Cardiac septum (tissue), 1 donor: ENCODE data around the gene LAMTOR5. TPM values are rescaled to one million over a fixed set of nuclear protein-coding genes. Genes with fewer than 3 reads are reported as not detected.
"Not testable (repeated sequence)": the region's sequence is repeated elsewhere in the genome, so short reads cannot be mapped to it uniquely, and the experiment has no call there.

Experiments used
- DNase-seq: peaks from one replicate; pipeline ENCODE4 v3.0.0-alpha.2; 2020; ENCODE audit warnings: low spot score
- intact Hi-C: fragments of 100-400 bp; cut with DNase I; formaldehyde crosslinking; loops from one replicate; pipeline ENCODE4 v1.14.0; 2022
- total RNA-seq: library from RNA; stranded (reverse); fragmentation: NEBNext Ultra II Directional; extraction: Animal tissue kit (Norgen Biotek cat#: 25700); gene quantifications from one replicate; pipeline ENCODE4 v1.2.1, GENCODE V29; 2021
- donor health status: DM: no; HTN: no; CAD: no.

The LAMTOR5 gene
- total RNA-seq, 1 donor from 2014 or later, result 195 TPM

DNA sequence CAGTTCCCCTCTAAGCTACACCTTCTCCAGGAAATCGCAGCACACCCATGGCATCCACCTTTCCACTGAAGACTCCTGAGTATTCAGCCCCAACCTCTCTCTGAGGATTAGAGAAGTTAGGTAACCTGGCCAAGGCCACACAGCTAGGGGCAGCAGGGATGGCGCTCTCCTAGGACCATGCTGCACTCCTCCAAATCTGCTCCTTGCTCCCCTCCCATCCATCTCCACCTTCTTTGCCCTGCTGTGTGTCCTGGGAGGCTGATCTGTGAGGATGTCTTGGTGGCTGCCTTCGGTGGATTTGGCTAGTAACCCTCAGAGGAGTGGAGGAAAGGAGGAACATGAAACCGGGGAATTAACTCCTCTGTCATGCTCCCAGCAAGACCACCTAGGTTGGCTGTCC, 23.4 kb upstream of the LAMTOR5 start:
- intact Hi-C loops, result no loop called here
- DNase-seq, result no peak

DNA sequence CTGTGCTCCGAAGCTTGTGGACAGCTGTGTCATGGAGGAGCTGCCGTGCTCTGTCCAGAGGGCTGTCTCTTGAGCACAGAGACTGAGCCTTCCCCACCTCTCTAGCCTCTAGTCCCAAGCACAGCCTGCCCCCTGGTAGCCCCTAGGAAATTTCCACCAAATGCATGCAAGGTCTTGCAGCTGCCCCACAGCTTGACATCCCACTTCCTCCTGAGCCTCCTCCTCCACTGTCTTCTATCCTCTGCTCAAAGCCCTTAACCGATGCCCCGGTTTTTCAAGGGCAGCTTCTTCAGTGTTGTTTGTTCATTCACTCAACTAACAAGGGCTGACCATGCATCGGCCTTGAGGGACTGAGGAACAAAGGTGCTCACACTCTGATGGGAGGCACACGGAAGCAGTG, 22.9 kb upstream of the LAMTOR5 start:
- intact Hi-C loops, result no loop called here
- no peak for DNase-seq

- no peak for DNase-seq
- intact Hi-C loops, result no loop called here
Observed at GRCh38 chr1:110428946-110429345, 21.5 kb upstream of the LAMTOR5 start.

DNA sequence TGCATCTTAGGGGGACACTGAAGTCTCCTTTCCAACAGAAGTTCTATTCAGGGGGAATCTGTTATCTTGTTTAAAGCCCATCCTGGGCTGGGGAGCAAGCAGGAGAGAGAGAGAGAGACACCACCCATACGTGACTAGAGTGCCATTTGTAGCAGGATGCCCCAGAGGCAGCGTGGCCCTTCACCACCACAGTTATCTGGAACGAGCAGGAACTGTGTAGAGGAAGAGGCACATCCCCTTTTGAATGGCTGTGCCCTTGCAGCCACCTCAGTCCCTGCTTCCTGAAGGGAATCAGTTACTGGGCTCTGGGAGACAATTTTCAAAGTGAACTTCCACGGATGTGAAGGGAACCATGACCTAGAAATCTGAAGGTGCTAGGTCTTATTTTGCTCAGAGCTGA, 19.4 kb upstream of the LAMTOR5 start:
- no peak for DNase-seq
- intact Hi-C loops, result no loop called here

GRCh38 chr1:110425612-110426152, 18.2 kb upstream of the LAMTOR5 start:
- no peak for DNase-seq
- intact Hi-C loops, result no loop called here

DNA sequence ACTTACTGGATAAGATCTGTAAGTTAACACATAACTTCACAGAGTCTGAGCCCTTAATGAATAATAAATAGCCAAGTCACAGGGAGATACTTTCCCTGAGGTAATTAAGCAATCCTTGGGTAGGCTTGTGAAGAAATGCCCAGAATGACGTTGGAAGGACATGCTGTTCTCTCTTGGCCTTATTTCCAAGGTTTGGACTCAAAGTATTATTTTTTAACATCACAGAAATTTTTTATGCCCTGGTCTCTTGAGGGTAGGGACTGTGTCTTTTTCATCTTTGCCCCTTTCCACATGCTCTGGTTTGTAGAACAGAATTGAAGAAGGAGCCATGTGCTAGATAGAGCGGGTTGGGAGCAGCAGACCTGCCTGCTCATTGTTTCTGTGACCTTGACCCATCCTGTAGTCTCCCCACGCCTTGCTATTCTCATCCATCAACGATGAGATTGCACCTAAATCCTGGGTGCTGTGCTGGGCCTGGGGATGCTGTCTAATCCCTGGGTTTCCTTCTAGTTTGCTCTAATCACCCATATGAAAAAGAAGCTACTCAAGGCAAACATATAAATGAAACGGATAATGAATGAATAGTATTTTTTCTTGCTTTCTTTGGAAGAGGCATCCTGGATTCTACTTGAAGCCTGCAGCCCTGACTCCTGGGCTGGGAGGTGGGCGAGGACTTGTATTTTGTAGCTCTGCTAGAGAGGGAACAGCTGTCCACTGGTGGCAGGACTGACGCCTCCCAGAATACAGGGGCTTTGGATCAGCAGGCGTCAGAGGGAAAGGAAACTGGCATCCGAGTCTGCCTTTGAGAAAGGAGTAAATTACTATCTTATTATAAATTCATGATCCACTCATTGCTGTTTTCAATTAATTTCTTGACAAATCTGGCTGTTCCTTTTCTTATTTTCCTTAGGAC, 17.5 kb upstream of the LAMTOR5 start:
- DNase-seq, result no peak
- intact Hi-C loops, result no loop called here

DNA sequence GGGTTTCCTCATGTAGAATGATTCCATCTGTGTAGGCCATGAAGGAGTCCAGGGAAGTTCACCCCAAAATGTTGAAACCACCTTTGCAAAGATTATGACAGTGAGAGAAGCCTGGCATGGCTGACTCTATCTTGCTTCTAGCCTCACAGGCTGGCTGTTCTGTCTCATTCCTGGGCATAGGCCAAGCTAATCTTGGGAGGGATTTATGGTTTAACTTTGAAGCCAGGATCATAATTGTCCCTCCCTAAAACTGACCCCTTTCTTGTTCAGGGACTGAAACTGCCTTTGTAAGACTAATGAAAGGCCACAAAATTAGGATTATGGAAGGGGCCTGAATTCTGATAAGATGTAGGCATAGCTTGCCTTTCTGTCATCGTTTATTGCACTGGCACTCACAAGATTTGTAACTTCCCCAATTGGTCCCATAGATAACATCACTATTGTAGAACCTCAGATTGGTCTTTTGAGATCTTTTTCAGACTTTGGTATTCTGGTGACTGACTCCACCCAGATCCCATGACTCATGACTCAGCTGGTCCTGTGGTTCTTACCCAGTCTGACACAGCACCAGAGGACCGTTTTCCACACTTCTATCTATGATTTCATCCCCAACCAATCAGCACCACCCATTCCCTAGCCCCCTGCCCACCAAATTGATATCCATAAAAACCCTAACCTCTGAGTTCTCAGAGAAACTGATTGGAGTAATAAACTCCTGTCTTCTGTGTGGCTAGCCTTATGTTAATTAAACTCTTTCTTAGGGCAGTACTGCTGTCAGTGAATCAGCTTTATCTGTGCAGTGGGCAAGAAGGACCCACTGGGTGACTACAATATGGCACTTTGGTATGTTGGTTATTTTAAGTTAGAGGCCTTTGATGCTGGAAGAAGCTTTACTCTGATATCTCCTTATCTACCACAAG, 13.6 kb upstream of the LAMTOR5 start:
- no peak for DNase-seq
- intact Hi-C loops, result no loop called here

DNA sequence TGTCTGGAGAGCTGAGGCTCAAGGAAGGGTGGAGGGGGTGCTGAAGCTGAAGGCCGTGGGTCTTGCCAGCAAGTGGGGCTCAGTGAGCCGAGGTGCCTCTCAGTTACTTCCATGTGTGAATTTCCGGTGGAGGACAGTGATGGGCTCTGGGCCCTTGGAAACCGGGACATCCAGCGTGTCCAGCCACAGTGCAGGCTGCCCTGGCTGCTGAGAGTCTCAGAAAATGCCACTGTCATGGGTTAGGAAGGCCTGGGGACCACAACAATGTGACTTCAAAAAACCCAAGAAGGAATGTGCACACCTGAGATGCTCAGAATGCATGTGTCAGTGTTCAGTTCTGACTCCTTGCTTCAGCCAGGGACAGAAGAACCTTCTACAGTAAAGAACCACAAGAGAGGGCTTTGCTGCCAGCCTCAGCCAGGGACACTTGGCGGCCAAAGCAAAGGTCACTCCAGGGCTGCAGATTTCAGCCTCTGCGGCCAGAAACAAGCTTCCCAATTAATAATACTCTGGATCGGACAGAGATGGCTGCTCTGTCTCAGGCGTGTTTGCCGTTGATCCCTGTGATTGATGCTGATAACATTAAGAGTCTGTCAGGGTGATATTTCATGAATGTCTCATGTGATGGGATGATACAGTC, 12.6 kb upstream of the LAMTOR5 start:
- intact Hi-C loops, result no loop called here
- DNase-seq, result no peak

DNA sequence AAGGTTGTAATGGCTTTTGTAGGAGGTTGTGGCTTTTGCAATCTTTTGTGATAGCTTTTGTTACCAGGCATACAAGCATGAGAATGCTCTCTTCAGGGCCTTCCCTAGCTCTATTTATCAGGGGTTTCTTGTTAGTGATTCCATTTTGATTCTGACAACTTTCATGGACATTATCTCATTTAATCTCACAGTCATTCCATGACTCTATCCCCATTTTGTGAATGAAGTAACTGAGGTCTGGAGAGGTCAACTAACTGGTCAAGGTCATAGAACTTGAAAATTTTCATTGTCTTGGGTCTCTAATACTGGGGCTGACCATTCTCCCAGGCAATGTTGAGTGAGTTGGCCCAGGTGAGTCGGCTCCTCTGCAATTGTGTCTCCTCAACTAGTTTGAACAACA, 11.2 kb upstream of the LAMTOR5 start:
- intact Hi-C loops, result no loop called here
- no peak for DNase-seq

DNA sequence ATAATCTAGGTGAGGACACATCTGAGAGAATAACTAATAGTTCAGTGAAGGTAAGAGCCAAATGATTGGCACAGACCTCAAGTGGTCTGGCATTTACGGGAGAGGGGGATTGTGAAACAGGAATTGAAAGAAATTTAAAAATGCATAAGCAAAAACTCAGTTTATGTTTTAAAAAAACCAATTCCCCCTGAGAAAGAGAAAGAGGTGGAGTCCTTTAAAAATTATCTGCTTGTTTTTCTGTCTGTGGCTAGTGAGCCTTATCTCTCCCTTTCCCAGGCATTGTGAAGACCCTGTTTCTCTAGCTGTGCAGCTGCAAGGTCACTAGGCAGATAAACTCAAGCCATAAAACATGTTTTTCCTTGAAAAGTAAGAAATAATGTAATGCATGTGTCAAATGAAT, 5.6 kb upstream of the LAMTOR5 start:
- DNase-seq, result not testable (repeated sequence)
- intact Hi-C loops, result loop anchor here (2.0 kb wide), 1 partner anchor 84 kb away; no protein-coding TSS in a partner anchor

DNA sequence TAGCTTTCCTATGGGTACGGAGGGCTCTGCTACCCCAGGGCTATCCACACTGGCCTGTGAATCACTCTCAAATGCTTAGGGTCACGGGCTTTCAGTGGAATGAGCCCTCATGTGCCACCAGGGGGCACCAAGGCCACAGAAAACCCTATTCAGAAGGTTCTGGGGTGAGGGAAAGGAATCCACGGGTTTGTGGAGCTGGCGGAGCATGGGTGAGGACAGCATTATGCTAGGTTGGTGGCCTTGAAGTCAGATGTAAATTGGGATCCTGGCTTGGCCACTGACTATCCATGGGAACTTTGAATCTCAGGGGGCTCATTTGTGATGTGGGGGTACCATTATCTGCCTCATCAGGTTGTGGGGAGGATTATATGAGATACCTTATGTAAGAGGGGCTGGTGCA, 5.1 kb upstream of the LAMTOR5 start:
- intact Hi-C loops, result loop anchor here (1.0 to 2.0 kb wide), 2 partner anchors 48 to 84 kb away; no protein-coding TSS in a partner anchor
- DNase-seq, result no peak

GRCh38 chr1:110411173-110411735, 3.8 kb upstream of the LAMTOR5 start:
- intact Hi-C loops, result no loop called here
- no peak for DNase-seq

GRCh38 chr1:110409316-110409715, 1.8 kb upstream of the LAMTOR5 start:
- no peak for DNase-seq
- intact Hi-C loops, result loop anchor here (5.0 kb wide), 2 partner anchors 202 to 377 kb away; partner anchors contain the start of gene STRIP1

DNA sequence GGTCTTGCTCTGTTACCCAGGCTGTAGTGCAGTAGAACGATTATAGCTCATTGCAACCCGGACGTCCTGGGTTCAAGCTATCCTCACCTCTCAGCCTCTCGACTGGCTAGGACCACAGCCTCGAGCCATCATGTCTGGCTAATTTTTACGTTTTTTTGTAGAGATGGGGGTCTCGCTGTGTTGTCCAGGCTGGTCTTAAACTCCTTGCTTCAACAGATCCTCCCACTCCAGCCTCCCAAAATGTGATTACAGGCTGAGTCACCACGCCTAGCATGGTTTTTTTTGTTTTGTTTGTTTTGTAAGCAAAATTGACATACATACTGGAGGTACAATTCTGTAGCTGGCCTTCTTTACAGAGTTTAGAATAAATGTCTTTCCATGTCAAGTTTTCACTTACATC, 994 bp upstream of the LAMTOR5 start:
- DNase-seq, result no peak
- intact Hi-C loops, result loop anchor here (5.0 kb wide), 2 partner anchors 201 to 376 kb away; partner anchors contain the start of gene STRIP1

GRCh38 chr1:110406407-110406806, 1.1 kb downstream of the LAMTOR5 start:
- DNase-seq, result not testable (repeated sequence)
- intact Hi-C loops, result loop anchor here (2.0 to 5.0 kb wide), 3 partner anchors 68 to 374 kb away; partner anchors contain the start of genes RBM15 and STRIP1

- intact Hi-C loops, result no loop called here
- no peak for DNase-seq
Observed at GRCh38 chr1:110404401-110404800, 3.1 kb downstream of the LAMTOR5 start.

GRCh38 chr1:110403805-110404204, 3.7 kb downstream of the LAMTOR5 start:
- DNase-seq, result no peak
- intact Hi-C loops, result no loop called here

DNA sequence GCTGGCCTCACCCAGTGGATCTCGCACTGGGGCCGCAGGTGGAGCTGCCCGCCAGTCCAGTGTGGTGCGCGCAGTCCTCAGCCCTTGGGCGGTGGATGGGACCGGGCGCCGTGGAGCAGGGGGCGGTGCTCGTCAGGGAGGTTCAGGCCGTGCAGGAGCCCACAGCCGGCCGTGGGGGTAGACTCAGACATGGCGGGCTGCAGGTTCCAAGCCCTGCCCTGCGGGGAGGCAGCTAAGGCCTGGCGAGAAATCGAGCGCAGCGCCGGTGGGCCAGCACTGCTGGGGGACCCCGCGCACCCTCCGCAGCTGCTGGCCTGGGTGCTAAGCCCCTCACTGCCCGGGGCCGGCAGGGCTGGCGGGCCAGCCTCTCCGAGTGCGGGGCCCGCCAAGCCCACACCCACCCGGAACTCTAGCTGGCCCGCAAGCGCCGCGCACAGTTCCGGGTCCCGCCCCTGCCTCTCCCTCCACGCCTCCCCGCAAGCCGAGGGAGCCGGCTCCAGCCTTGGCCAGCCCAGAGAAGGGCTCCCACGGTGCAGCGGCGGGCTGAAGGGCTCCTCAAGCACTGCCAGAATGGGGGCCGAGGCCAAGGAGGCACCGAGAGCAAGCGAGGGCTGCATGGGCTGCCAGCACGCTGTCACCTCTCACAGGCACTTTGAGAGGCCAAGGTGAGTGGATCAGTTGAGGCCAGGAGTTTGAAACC, 11.1 kb downstream of the LAMTOR5 start:
- intact Hi-C loops, DNase-seq: not testable (repeated sequence)

DNA sequence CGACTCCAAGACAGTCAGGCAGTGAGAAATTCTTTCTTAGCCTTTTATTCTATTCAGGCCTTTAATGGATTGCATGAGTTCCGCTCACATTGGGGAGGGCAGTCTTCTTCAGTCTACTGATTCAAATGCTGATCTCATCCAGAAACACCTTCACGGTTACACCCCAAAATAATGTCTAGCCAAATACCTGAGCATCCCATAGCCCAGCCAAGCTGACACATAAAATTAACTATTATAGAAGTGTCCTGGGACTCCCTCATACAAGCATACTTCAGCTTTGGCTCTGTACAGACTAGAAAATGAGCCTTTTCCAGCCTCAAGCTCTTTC, 13.0 kb downstream of the LAMTOR5 start:
- intact Hi-C loops, result no loop called here
- DNase-seq, result no peak
